ENCODE results near the gene PTPN6. TPM values are rescaled to one million over a fixed set of nuclear protein-coding genes. Genes with fewer than 3 reads are reported as not detected.

The PTPN6 gene
- total and polyA plus RNA-seq, 2 of the 8 experiments (the other 6 are each of a cell fraction or from before 2014, with no cell fraction given): 16.3 to 28.4 TPM

GRCh38 chr12:6943722-6944380 is 7.3 kb upstream of the PTPN6 start, which contains the start of the genes C12orf57 and RNU7-1 (continued):
- TF ChIP-seq CHD7 (IDR thresholded peaks at IDR 0.05; ENCODE audit: insufficient replicate concordance, low read length) (peak; percentile 70), E2F6 (IDR thresholded peaks at IDR 0.05) (no peak), BRCA1 (IDR thresholded peaks at IDR 0.05; ENCODE audit: low read depth, low read length) (peak; percentile 26; the same call in 1 of the 2 replicates), POLR2AphosphoS5 (IDR thresholded peaks at IDR 0.05; ENCODE audit: low read depth, low read length) (peak; percentile 92), TAF1 (IDR thresholded peaks at IDR 0.05; ENCODE audit: low read depth, low read length) (peak; percentile 77), CREB1 (IDR thresholded peaks at IDR 0.05) (0 out of 2 replicates have a peak, but pooled peaks have one; percentile 13), GTF2F1 (IDR thresholded peaks at IDR 0.05; ENCODE audit: borderline replicate concordance, low read depth, low read length) (peak; percentile 100), EGR1 (IDR thresholded peaks at IDR 0.05; ENCODE audit: borderline replicate concordance, low read depth, low read length) (peak; percentile 76; the same call in 1 of the 2 replicates)
